GM12865 (cell line): ENCODE data around the gene PCDH9.

ENCODE experiments used
- DNase-seq: peaks from one replicate; pipeline ENCODE4 v3.0.0; 2010; ENCODE audit warnings: low read depth
- H3K4me3 ChIP-seq: 2 replicates; pipeline ENCODE4 v1.5.1; 2011; ENCODE audit warnings: mild to moderate bottlenecking, low read depth, low read length, control low read depth
- TF ChIP-seq, protein P1 (sequence below): IDR thresholded peaks from 2 replicates; pipeline ENCODE4 v1.5.1; 2011; ENCODE audit warnings: low read length, control low read depth, low read depth, inconsistent platforms; ENCODE audit not compliant: insufficient read depth; ENCODE audit errors: missing control alignments

The PCDH9 gene

DNA sequence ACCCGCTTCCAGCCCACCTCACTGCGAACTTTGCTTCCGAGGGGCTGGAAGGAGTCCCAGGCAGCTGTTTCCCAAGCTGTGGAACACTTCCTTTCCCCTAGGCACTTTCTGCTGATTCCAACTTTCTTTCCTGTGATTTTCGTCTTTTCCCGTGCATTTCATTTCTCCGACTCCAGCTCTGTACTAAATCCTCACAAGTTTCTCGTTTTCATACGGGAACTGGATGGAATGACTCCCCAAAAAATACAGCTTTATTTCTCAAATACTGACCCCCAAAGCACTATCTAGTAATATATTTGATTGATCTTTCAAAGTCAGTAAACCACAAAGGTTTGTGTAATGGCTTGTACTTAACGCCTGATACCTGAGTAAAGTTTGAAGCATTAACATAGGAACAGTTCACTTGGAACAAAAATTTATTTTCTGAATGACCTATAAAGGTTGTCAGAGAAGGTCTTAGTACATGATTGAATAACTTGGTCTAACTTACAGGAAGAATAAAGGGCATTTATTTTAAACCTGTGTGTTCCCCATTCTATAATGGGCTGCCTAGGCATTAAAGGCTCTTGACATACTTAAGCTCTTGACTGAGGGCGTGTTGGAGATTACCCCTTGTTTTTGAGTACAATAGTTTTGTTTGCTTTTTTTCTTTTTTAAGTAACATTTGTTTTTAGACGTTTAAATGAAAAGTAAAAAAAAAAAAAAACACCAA, 1.3 kb upstream of the PCDH9 start:
- no peak for DNase-seq
- TF ChIP-seq, protein P1, sequence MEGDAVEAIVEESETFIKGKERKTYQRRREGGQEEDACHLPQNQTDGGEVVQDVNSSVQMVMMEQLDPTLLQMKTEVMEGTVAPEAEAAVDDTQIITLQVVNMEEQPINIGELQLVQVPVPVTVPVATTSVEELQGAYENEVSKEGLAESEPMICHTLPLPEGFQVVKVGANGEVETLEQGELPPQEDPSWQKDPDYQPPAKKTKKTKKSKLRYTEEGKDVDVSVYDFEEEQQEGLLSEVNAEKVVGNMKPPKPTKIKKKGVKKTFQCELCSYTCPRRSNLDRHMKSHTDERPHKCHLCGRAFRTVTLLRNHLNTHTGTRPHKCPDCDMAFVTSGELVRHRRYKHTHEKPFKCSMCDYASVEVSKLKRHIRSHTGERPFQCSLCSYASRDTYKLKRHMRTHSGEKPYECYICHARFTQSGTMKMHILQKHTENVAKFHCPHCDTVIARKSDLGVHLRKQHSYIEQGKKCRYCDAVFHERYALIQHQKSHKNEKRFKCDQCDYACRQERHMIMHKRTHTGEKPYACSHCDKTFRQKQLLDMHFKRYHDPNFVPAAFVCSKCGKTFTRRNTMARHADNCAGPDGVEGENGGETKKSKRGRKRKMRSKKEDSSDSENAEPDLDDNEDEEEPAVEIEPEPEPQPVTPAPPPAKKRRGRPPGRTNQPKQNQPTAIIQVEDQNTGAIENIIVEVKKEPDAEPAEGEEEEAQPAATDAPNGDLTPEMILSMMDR = no peak

DNA sequence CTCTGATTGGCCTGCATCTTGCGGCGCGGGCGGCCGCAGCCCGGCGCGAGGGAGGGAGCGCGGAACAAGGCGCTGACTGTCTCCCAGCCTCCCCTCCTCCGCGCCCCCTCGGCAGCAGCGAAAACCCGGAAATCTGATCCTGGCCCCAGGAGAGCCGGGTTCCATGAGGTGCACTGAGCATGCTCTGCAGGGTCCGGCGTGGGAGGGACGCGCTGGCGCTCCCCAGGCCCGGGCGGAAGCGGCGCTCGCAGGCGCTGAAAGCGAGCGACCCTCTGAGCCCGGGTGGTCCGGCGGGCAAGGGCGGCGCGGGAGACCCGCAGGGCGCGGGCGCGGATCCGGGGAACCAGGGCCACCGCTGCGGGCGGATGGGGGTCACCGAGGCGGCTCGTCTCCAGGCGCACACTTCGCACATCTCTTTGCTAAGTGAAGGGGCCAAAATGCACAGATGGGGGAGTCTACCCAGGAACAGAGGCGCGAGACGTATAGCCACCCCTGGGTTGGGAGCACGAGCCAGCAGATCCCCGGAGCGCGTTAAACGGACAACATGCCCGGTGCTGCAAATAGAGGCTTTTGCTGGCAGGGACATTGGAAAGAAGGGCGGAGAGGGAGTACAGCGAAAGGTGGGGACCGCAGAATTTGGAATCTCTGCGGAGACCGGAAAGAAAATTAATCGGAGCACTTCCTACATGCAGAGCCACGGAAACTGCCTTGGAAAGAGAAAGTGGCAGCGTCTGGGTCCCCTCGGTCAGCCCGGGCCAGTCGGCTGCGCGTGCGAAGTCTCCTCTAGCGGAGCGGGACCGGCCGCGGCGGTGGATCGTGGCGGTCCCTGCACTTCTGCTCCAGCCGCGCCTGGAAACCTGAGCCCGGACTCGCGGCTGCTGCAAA, 510 bp upstream of the PCDH9 start:
- TF ChIP-seq, protein P1 = no peak
- peak overlapping the region; percentile 79 for H3K4me3 ChIP-seq
- peak; percentile 90 for DNase-seq

More for the DNA sequence above, 1.3 kb upstream of the PCDH9 start:
- peak overlapping the region; percentile 79 for H3K4me3 ChIP-seq

DNA sequence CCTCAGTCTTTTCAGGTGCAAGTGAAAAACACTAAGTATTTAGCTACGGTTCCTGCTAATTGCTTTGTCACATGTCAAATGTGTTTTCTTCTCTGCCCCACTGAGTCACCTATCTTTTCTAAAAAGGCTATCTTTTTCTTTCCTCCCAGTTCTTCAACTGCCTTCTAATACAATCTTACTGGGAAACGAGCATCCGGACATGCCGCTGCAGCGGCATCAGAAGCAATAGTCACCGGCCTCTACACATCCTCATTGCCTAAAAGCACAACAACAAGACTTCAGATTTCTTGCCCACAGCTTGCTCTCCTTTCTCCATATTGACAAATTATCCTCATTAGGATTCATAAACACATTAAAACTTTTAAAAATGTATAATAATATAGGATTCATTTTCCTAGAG, 1.2 kb downstream of the PCDH9 start:
- TF ChIP-seq, protein P1 = no peak
- no peak overlapping the region for H3K4me3 ChIP-seq

DNA sequence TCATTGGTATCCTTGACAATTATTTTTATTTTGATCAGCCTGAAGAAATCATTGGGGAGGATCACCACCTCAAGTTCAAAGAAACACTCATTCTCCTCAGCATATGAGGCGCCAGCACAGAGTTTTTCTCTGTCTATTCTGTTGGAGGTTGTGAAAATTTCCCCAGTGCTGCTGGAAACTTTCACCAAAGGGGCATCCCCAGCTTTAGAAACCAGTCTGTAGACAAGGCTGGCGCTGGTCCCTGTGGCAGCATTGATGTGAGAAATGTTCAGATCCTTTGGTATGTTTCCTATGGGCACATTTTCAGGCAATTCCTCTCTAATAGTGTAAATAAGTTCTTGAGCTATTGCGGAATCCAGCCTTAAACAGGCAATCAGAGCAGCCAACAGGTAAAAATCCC, 2.1 kb downstream of the PCDH9 start:
- no peak overlapping the region for H3K4me3 ChIP-seq
- TF ChIP-seq, protein P1 = no peak
- no peak for DNase-seq

More for the DNA sequence above, 1.2 kb downstream of the PCDH9 start:
- no peak for DNase-seq

DNA sequence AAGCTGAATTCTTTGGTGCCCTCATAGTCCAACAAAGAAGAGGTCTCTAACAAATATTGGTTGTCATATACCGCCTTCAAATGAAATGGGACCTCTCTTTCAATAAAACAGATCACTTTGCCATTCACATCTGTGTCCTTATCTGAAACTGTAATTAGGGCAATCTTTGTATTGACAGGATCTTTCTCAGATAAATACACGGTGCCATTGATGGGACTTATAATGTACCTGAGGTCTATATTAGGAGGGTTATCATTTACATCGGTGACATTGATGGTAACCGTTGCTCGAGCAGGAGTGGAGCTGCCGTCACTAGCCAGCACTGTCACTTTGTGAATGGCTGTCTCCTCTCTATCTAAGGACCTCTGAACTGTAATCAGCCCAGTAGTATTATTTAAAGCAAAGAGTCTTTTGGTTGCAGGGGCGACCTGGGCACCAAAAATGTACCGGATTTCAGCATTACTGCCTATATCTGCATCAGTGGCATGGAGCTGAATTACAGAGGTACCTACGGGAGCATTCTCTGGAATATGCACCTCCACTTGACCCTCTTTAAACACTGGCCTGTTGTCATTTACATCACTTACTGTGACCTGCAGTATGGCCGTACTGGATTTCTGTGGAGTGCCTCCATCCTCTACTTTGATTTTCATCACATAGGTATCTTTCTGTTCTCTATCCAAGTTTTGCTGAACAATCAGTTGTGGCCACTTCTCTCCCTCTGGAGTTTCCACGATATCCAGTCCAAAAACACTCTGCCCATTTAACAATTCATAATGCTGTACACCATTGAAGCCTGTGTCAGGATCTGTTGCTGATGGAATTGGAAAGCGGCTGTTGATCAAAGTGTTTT, 2.8 kb downstream of the PCDH9 start:
- H3K4me3 ChIP-seq = no peak overlapping the region
- TF ChIP-seq, protein P1 = no peak
- no peak for DNase-seq

DNA sequence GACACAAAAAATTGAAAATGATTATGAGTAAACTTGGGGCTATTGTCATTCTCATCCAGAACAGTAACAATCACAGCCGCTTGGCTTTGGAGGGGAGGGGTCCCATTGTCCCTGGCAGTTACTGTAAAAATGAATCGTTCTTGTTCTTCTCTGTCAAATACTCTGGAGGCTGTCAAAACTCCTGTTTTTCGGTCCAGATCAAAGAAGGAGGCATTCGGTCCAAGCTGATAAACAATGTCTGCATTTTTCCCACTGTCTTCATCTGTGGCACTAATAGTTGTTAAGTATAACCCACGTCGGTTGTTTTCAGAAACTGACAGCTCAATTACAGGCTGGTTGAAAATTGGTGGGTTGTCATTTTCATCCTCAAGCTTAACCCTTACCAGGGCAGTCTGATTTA, 3.4 kb downstream of the PCDH9 start:
- TF ChIP-seq, protein P1 = no peak
- H3K4me3 ChIP-seq = no peak overlapping the region
- no peak for DNase-seq
